IPS-20b (cell line): ENCODE data around the gene PODXL.

Experiments used
- H3K27ac ChIP-seq: one replicate; pipeline ENCODE4 v1.5.1; 2013; ENCODE audit warnings: low read length
- H3K27me3 ChIP-seq: 2 replicates; pipeline ENCODE4 v1.6.1; 2013; ENCODE audit warnings: mild to moderate bottlenecking, low read length, inconsistent platforms; ENCODE audit not compliant: insufficient read depth
- H3K36me3 ChIP-seq: 2 replicates; pipeline ENCODE4 v1.6.1; 2013; ENCODE audit warnings: low read depth, mild to moderate bottlenecking, inconsistent platforms, low read length, moderate library complexity; ENCODE audit not compliant: insufficient read depth
- H3K4me1 ChIP-seq: 2 replicates; pipeline ENCODE4 v1.6.1; 2013; ENCODE audit warnings: mild to moderate bottlenecking, control low read depth, inconsistent platforms, low read length, moderate library complexity; ENCODE audit not compliant: insufficient read depth
- H3K4me3 ChIP-seq: 2 replicates; pipeline ENCODE4 v1.5.1; 2013; ENCODE audit warnings: mild to moderate bottlenecking, low read length, inconsistent platforms
- H3K9ac ChIP-seq: 2 replicates; pipeline ENCODE4 v1.6.1; 2013; ENCODE audit warnings: low read depth, mild to moderate bottlenecking, inconsistent platforms, low read length, moderate library complexity
- H3K9me3 ChIP-seq: 2 replicates; pipeline ENCODE4 v1.6.1; 2013; ENCODE audit warnings: mild to moderate bottlenecking, low read depth, low read length, inconsistent platforms; ENCODE audit not compliant: insufficient read depth

PODXL gene

GRCh38 chr7:131455001-131455400 lies 101.4 kb downstream of the PODXL start:
- H3K36me3 ChIP-seq: 0 out of 2 replicates have a peak, but pooled peaks cover 4% of the 10 kb centered on the region
- no peak overlapping the region for H3K9ac ChIP-seq
- H3K4me1 ChIP-seq: no peaks in the 10 kb centered on the region
- H3K4me3 ChIP-seq: no peak overlapping the region
- no peak overlapping the region for H3K27ac ChIP-seq
- H3K9me3 ChIP-seq: no peaks in the 10 kb centered on the region
- H3K27me3 ChIP-seq: no peaks in the 10 kb centered on the region

- H3K9me3 ChIP-seq: no peaks in the 10 kb centered on the region
- H3K9ac ChIP-seq: no peak overlapping the region
- H3K4me1 ChIP-seq: no peaks in the 10 kb centered on the region
- no peak overlapping the region for H3K4me3 ChIP-seq
- H3K27ac ChIP-seq: no peak overlapping the region
- H3K27me3 ChIP-seq: no peaks in the 10 kb centered on the region
- H3K36me3 ChIP-seq: peaks cover 9% of the 10 kb centered on the region; the same call in 1 of the 2 replicates
Observed at GRCh38 chr7:131454498-131454897, 101.9 kb downstream of the PODXL start.
